ENCODE data around the gene ERICH2.

Gene ERICH2

DNA sequence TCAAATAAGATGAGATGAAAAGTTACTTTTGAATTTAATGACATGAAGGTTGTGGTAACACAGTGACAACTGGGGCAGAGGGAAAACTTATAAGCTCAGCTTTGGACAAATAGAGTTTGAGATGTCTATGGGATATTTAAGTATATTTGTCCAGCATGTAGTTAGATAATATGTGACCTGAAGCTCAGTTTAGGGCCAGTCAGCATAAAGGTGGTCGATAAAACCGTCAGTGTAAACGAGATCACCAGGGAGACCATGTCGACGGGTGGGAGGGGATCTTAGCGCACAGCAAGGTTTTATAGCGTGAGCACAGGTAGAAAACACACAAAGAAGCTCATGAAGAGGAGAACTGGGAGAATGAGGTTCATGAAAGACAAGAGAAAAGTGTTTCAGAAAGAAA is 7.4 kb upstream of the ERICH2 start (continued):
- TF ChIP-seq ZBTB11 (tag by site-specific recombination; conservative IDR thresholded peaks at IDR 0.05; ENCODE audit: low read depth) (no peak), ZNF843 (tag by site-specific recombination; IDR thresholded peaks at IDR 0.05) (no peak), ZNF19 (tag by site-specific recombination; IDR thresholded peaks at IDR 0.05; ENCODE audit: low read depth) (no peak), GLI2 (tag by site-specific recombination; IDR thresholded peaks at IDR 0.05; ENCODE audit: borderline replicate concordance, low read depth) (no peak), SCRT2 (tag by site-specific recombination; IDR thresholded peaks at IDR 0.05) (no peak), ZNF24 (tag by site-specific recombination; IDR thresholded peaks at IDR 0.05) (no peak), ZNF311 (tag by site-specific recombination; IDR thresholded peaks at IDR 0.05; ENCODE audit: borderline replicate concordance) (no peak), ZEB2 (tag by site-specific recombination; IDR thresholded peaks at IDR 0.05) (no peak)

- no peak for TF ChIP-seq IKZF3 (tag by site-specific recombination; IDR thresholded peaks at IDR 0.05)
- no peak for TF ChIP-seq ZNF16 (tag by site-specific recombination; IDR thresholded peaks at IDR 0.05; ENCODE audit: low read depth)
- no peak for TF ChIP-seq ZNF324 (tag by site-specific recombination; IDR thresholded peaks at IDR 0.05)
- TF ChIP-seq ZNF776 (tag by site-specific recombination; IDR thresholded peaks at IDR 0.05; ENCODE audit: borderline replicate concordance): no peak
- TF ChIP-seq PBX3 (CRISPR knock-in tag; IDR thresholded peaks at IDR 0.05): no peak
- TF ChIP-seq ZNF777 (tag by site-specific recombination; IDR thresholded peaks at IDR 0.05; ENCODE audit: borderline replicate concordance): no peak
- CTCF ChIA-PET: interaction anchor here (0.8 to 0.9 kb wide), 2 partner anchors 366 to 393 kb away, joined by 4 to 5 read pairs; no protein-coding TSS in a partner anchor
- Histone ChIP-seq H3K27ac (ENCODE audit: extremely low read depth, low read depth, low read length) (no peak overlapping the region), H3K36me3 (ENCODE audit: control insufficient read depth in 2 of 2, insufficient read depth in 1 of 2, low read length in 2 of 2) (no peaks in the 10 kb centered on the region), H3K4me1 (ENCODE audit: control insufficient read depth, insufficient read depth, low read length) (peaks cover 10% of the 10 kb centered on the region), H3K4me3 (ENCODE audit: low read depth, low read length) (no peak overlapping the region), H3K9me3 (ENCODE audit: control insufficient read depth, insufficient read depth, low read depth, low read length) (no peaks in the 10 kb centered on the region)
- POLR2A ChIA-PET: interaction anchor here (0.7 kb wide), 1 partner anchor 69 kb away, joined by 4 read pairs; no protein-coding TSS in a partner anchor
Measured at GRCh38 chr2:170763232-170763631, 6.9 kb upstream of the ERICH2 start.

- CTCF ChIA-PET: interaction anchor here (0.5 kb wide), 1 partner anchor 110 kb away, joined by 3 read pairs; no protein-coding TSS in a partner anchor
- TF ChIP-seq, protein P1, sequence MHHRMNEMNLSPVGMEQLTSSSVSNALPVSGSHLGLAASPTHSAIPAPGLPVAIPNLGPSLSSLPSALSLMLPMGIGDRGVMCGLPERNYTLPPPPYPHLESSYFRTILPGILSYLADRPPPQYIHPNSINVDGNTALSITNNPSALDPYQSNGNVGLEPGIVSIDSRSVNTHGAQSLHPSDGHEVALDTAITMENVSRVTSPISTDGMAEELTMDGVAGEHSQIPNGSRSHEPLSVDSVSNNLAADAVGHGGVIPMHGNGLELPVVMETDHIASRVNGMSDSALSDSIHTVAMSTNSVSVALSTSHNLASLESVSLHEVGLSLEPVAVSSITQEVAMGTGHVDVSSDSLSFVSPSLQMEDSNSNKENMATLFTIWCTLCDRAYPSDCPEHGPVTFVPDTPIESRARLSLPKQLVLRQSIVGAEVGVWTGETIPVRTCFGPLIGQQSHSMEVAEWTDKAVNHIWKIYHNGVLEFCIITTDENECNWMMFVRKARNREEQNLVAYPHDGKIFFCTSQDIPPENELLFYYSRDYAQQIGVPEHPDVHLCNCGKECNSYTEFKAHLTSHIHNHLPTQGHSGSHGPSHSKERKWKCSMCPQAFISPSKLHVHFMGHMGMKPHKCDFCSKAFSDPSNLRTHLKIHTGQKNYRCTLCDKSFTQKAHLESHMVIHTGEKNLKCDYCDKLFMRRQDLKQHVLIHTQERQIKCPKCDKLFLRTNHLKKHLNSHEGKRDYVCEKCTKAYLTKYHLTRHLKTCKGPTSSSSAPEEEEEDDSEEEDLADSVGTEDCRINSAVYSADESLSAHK (tag by site-specific recombination; IDR thresholded peaks at IDR 0.05): no peak
- TF ChIP-seq SP3 (tag by site-specific recombination; IDR thresholded peaks at IDR 0.05): no peak
- TF ChIP-seq SCRT2 (tag by site-specific recombination; IDR thresholded peaks at IDR 0.05): no peak
- no peak for TF ChIP-seq ZNF514 (tag by site-specific recombination; IDR thresholded peaks at IDR 0.05)
- no peak for TF ChIP-seq ZNF433 (tag by site-specific recombination; IDR thresholded peaks at IDR 0.05; ENCODE audit: low read depth)
- no peak for TF ChIP-seq ZNF10 (tag by site-specific recombination; IDR thresholded peaks at IDR 0.05)
- TF ChIP-seq OVOL3 (tag by site-specific recombination; IDR thresholded peaks at IDR 0.05): no peak
- TF ChIP-seq ZFP3 (tag by site-specific recombination; IDR thresholded peaks at IDR 0.05; ENCODE audit: low read depth): no peak
- no peak for TF ChIP-seq ZNF416 (tag by site-specific recombination; IDR thresholded peaks at IDR 0.05)
- no peak for TF ChIP-seq ZNF266 (tag by site-specific recombination; IDR thresholded peaks at IDR 0.05; ENCODE audit: low read depth)
- TF ChIP-seq, protein P2, sequence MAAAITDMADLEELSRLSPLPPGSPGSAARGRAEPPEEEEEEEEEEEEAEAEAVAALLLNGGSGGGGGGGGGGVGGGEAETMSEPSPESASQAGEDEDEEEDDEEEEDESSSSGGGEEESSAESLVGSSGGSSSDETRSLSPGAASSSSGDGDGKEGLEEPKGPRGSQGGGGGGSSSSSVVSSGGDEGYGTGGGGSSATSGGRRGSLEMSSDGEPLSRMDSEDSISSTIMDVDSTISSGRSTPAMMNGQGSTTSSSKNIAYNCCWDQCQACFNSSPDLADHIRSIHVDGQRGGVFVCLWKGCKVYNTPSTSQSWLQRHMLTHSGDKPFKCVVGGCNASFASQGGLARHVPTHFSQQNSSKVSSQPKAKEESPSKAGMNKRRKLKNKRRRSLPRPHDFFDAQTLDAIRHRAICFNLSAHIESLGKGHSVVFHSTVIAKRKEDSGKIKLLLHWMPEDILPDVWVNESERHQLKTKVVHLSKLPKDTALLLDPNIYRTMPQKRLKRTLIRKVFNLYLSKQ (tag by site-specific recombination; IDR thresholded peaks at IDR 0.05; ENCODE audit: borderline replicate concordance): no peak
- no peak for TF ChIP-seq ZNF621 (tag by site-specific recombination; IDR thresholded peaks at IDR 0.05)
Measured at GRCh38 chr2:170764880-170765261, 5.3 kb upstream of the ERICH2 start.

More at GRCh38 chr2:170764880-170765261, 5.3 kb upstream of the ERICH2 start:
- no peak overlapping the region for H3K4me3 ChIP-seq (ENCODE audit: low read depth, low read length)
- no peaks in the 10 kb centered on the region for H3K36me3 ChIP-seq (ENCODE audit: control insufficient read depth in 2 of 2, insufficient read depth in 1 of 2, low read length in 2 of 2)
- no peaks in the 10 kb centered on the region for H3K9me3 ChIP-seq (ENCODE audit: control insufficient read depth, insufficient read depth, low read depth, low read length)
- H3K4me1 ChIP-seq (ENCODE audit: control insufficient read depth, insufficient read depth, low read length): peaks cover 10% of the 10 kb centered on the region
- H3K27ac ChIP-seq (ENCODE audit: extremely low read depth, low read depth, low read length): no peak overlapping the region
- POLR2A ChIA-PET: no interaction called here

Measured in HEK293 (cell line).